ENCODE results near the gene KDM2A.

Gene KDM2A

GRCh38 chr11:67116758-67117105, 2.3 kb upstream of the KDM2A start:
- no peaks in the 10 kb centered on the region for H3K27me3 ChIP-seq (ENCODE audit: insufficient read depth, low read length, poor library complexity, severe bottlenecking)
- H3K9me3 ChIP-seq (ENCODE audit: insufficient read depth, low read depth, low read length) = no peaks in the 10 kb centered on the region
- H3K4me2 ChIP-seq (ENCODE audit: low read depth, low read length, poor library complexity, severe bottlenecking) = peak overlapping the region; percentile 91
- H3F3A ChIP-seq (ENCODE audit: low read depth) = 0 out of 2 replicates have a peak, but pooled peaks cover 4% of the 10 kb centered on the region
- peak overlapping the region; percentile 75 for H3K9ac ChIP-seq (ENCODE audit: low read depth, low read length, poor library complexity, severe bottlenecking)
- H3K4me3 ChIP-seq (ENCODE audit: low read length, poor library complexity, severe bottlenecking) = peak overlapping the region; percentile 82
- peaks cover 20% of the 10 kb centered on the region for H4K20me1 ChIP-seq (ENCODE audit: insufficient read depth, low read length, poor library complexity, severe bottlenecking)
- peaks cover 28% of the 10 kb centered on the region for H3K4me1 ChIP-seq (ENCODE audit: insufficient read depth, low read length, poor library complexity, severe bottlenecking)
- H3K79me2 ChIP-seq (ENCODE audit: insufficient read depth, low read length) = peaks cover 30% of the 10 kb centered on the region
- H3K9me2 ChIP-seq (replicated peaks; ENCODE audit: low read depth, low read length) = no peaks in the 10 kb centered on the region
- H3K36me3 ChIP-seq (ENCODE audit: insufficient read depth, low read length) = no peaks in the 10 kb centered on the region
- H2AFZ ChIP-seq (ENCODE audit: low read length) = no peak overlapping the region
- TF ChIP-seq EZH2phosphoT487 (IDR thresholded peaks at IDR 0.05; ENCODE audit: borderline replicate concordance) (no peak), CTCF (conservative IDR thresholded peaks at IDR 0.05; ENCODE audit: low read length) (no peak)

GRCh38 chr11:67117176-67117575, 1.9 kb upstream of the KDM2A start:
- Histone ChIP-seq H3K9me2 (replicated peaks; ENCODE audit: low read depth, low read length) (no peaks in the 10 kb centered on the region), H3K79me2 (ENCODE audit: insufficient read depth, low read length) (peaks cover 35% of the 10 kb centered on the region), H2AFZ (ENCODE audit: low read length) (peak overlapping the region; percentile 52), H4K20me1 (ENCODE audit: insufficient read depth, low read length, poor library complexity, severe bottlenecking) (peaks cover 25% of the 10 kb centered on the region), H3K4me3 (ENCODE audit: low read length, poor library complexity, severe bottlenecking) (peak overlapping the region; percentile 82), H3K9me3 (ENCODE audit: insufficient read depth, low read depth, low read length) (no peaks in the 10 kb centered on the region), H3K9ac (ENCODE audit: low read depth, low read length, poor library complexity, severe bottlenecking) (peak overlapping the region; percentile 75), H3F3A (ENCODE audit: low read depth) (0 out of 2 replicates have a peak, but pooled peaks cover 4% of the 10 kb centered on the region), H3K36me3 (ENCODE audit: insufficient read depth, low read length) (no peaks in the 10 kb centered on the region), H3K4me1 (ENCODE audit: insufficient read depth, low read length, poor library complexity, severe bottlenecking) (peaks cover 33% of the 10 kb centered on the region), H3K4me2 (ENCODE audit: low read depth, low read length, poor library complexity, severe bottlenecking) (peak overlapping the region; percentile 91), H3K27me3 (ENCODE audit: insufficient read depth, low read length, poor library complexity, severe bottlenecking) (no peaks in the 10 kb centered on the region)
- TF ChIP-seq EZH2phosphoT487 (IDR thresholded peaks at IDR 0.05; ENCODE audit: borderline replicate concordance) (no peak), CTCF (conservative IDR thresholded peaks at IDR 0.05; ENCODE audit: low read length) (no peak)

GRCh38 chr11:67117672-67118180, 1.3 kb upstream of the KDM2A start:
- TF ChIP-seq CTCF (conservative IDR thresholded peaks at IDR 0.05; ENCODE audit: low read length) (no peak), EZH2phosphoT487 (IDR thresholded peaks at IDR 0.05; ENCODE audit: borderline replicate concordance) (no peak)
- Histone ChIP-seq H3K36me3 (ENCODE audit: insufficient read depth, low read length) (no peaks in the 10 kb centered on the region), H3K4me2 (ENCODE audit: low read depth, low read length, poor library complexity, severe bottlenecking) (peak overlapping the region; percentile 91), H3K27me3 (ENCODE audit: insufficient read depth, low read length, poor library complexity, severe bottlenecking) (no peaks in the 10 kb centered on the region), H4K20me1 (ENCODE audit: insufficient read depth, low read length, poor library complexity, severe bottlenecking) (peaks cover 27% of the 10 kb centered on the region), H3F3A (ENCODE audit: low read depth) (0 out of 2 replicates have a peak, but pooled peaks cover 4% of the 10 kb centered on the region), H2AFZ (ENCODE audit: low read length) (peak overlapping the region; percentile 52), H3K9me3 (ENCODE audit: insufficient read depth, low read depth, low read length) (no peaks in the 10 kb centered on the region), H3K9me2 (replicated peaks; ENCODE audit: low read depth, low read length) (no peaks in the 10 kb centered on the region), H3K9ac (ENCODE audit: low read depth, low read length, poor library complexity, severe bottlenecking) (peak overlapping the region; percentile 88), H3K79me2 (ENCODE audit: insufficient read depth, low read length) (peaks cover 39% of the 10 kb centered on the region), H3K4me1 (ENCODE audit: insufficient read depth, low read length, poor library complexity, severe bottlenecking) (peaks cover 34% of the 10 kb centered on the region), H3K4me3 (ENCODE audit: low read length, poor library complexity, severe bottlenecking) (peak overlapping the region; percentile 82)
